ENCODE measurements around the gene SH3RF3. TPM values are rescaled to one million over a fixed set of nuclear protein-coding genes. Genes with fewer than 3 reads are reported as not detected.

SH3RF3 gene
- total and polyA plus RNA-seq, 10 of the 15 experiments (the other 5 are each of a cell fraction or from before 2014, with no cell fraction given) = 0.08 to 8.8 (median 2.3) TPM

DNA sequence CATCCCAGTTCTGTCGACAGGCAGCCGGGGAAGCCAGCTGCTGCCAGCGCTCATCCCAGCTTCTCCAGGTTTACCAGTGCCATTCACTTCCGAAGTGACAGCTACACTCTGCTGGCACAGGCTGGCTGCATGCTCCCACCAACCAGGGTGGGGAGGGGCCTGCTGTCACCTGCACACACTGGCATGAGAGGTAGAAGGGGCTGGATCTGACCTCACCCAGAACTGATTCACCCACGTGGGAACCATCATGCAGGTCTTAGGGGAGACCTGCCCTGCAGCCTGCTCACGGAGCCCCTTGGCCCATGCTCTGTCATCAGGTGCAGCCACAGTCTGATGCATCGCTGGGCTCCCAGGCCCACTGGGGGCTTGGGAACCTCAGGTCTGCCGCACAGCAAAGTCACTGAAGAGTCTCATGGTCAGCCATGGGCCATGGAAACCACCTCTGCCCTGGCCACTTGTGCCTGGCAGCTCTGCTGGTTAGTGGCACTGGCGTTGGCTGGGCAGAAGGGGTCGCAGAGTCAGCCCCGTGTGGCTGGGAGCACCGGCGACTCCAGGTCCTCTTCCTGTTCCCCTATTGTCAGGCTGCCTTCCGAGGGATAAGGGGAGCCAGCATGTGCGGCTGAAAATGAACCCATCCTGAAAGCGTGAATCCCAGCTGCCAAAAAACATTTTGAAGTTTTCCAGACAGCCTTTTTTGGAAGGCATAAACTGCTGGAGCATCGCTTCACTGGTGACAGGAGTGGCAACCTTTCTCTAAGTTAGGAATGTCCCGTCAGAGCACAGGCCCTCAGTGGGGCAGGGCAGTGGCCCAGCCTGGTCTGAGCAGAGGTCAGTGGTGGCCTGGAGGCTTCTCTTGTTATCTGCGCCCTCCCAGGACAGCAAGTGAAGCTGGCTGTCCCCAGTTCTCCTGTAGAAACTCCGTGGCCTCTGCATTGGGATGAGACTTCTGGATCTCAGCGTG, 327.0 kb downstream of the SH3RF3 start:
- FAIRE-seq = no peak
- intact Hi-C loops (cut with micrococcal nuclease; ENCODE audit: unreplicated experiment) (no loop called here), in situ Hi-C loops (cut with MboI) (no loop called here)
- no peak overlapping the region for H3K9ac ChIP-seq (ENCODE audit: control insufficient read depth, insufficient read depth, low read length)
- no peak overlapping the region for H3K4me3 ChIP-seq
- no peaks in the 10 kb centered on the region for H3K79me2 ChIP-seq (ENCODE audit: control insufficient read depth, insufficient read depth, low read length)
- ChIA-PET CTCF (no interaction called here), POLR2A (no interaction called here), SMC1A (ENCODE audit: uncharacterized antibody, unreplicated experiment) (no interaction called here), RAD21 (ENCODE audit: unreplicated experiment) (no interaction called here)
- no peaks in the 10 kb centered on the region for H3K9me3 ChIP-seq (replicated peaks; ENCODE audit: control insufficient read depth, insufficient read depth, low read length)
- H3K27me3 ChIP-seq (replicated peaks in 1 of 2; ENCODE audit: control insufficient read depth in 2 of 2, insufficient read depth in 2 of 2, low read length in 1 of 2) = no peaks in the 10 kb centered on the region
- H2AFZ ChIP-seq (ENCODE audit: control insufficient read depth, low read depth, low read length) = no peak overlapping the region
- TF ChIP-seq, protein P1, sequence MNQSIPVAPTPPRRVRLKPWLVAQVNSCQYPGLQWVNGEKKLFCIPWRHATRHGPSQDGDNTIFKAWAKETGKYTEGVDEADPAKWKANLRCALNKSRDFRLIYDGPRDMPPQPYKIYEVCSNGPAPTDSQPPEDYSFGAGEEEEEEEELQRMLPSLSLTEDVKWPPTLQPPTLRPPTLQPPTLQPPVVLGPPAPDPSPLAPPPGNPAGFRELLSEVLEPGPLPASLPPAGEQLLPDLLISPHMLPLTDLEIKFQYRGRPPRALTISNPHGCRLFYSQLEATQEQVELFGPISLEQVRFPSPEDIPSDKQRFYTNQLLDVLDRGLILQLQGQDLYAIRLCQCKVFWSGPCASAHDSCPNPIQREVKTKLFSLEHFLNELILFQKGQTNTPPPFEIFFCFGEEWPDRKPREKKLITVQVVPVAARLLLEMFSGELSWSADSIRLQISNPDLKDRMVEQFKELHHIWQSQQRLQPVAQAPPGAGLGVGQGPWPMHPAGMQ (IDR thresholded peaks at IDR 0.05; ENCODE audit: borderline replicate concordance) = no peak
- TF ChIP-seq WRNIP1 (IDR thresholded peaks at IDR 0.05; ENCODE audit: borderline replicate concordance, low read depth, low read length) = no peak
- no peak for TF ChIP-seq SMAD1 (IDR thresholded peaks at IDR 0.05; ENCODE audit: low read depth, partially characterized antibody)
- TF ChIP-seq, protein P2, sequence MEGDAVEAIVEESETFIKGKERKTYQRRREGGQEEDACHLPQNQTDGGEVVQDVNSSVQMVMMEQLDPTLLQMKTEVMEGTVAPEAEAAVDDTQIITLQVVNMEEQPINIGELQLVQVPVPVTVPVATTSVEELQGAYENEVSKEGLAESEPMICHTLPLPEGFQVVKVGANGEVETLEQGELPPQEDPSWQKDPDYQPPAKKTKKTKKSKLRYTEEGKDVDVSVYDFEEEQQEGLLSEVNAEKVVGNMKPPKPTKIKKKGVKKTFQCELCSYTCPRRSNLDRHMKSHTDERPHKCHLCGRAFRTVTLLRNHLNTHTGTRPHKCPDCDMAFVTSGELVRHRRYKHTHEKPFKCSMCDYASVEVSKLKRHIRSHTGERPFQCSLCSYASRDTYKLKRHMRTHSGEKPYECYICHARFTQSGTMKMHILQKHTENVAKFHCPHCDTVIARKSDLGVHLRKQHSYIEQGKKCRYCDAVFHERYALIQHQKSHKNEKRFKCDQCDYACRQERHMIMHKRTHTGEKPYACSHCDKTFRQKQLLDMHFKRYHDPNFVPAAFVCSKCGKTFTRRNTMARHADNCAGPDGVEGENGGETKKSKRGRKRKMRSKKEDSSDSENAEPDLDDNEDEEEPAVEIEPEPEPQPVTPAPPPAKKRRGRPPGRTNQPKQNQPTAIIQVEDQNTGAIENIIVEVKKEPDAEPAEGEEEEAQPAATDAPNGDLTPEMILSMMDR (IDR thresholded peaks at IDR 0.05 in 2 of 3, conservative IDR thresholded peaks at IDR 0.05 in 1 of 3; ENCODE audit: control insufficient read depth in 2 of 3, extremely low read depth in 1 of 3, insufficient read depth in 1 of 3, low read depth in 3 of 3, low read length in 3 of 3) = no peak
- no peak for TF ChIP-seq ZNF622 (IDR thresholded peaks at IDR 0.05)
- H3K4me1 ChIP-seq (ENCODE audit: control insufficient read depth, insufficient read depth, low read length) = no peaks in the 10 kb centered on the region
- DNase-seq (ENCODE audit: low read depth, low spot score) = no peak
- ATAC-seq = no peak
- no peaks in the 10 kb centered on the region for H4K20me1 ChIP-seq (ENCODE audit: control insufficient read depth, insufficient read depth)
- H3K36me3 ChIP-seq (ENCODE audit: control insufficient read depth in 2 of 2, insufficient read depth in 2 of 2, low read length in 1 of 2) = no peaks in the 10 kb centered on the region
- H3K27ac ChIP-seq (ENCODE audit: control insufficient read depth, insufficient read depth) = no peak overlapping the region
- WGBS (ENCODE audit: insufficient coverage, insufficient replicate concordance, low lambda C conversion rate, missing lambda C conversion rate) = 42% methylated on average over 21 of the region's 21 CpGs
- no TSS peak for BruUV-seq (replicated peaks)
- H3K4me2 ChIP-seq (ENCODE audit: control insufficient read depth, insufficient read depth) = no peak overlapping the region

All from GM12878 (cell line).